ENCODE data around the gene ADCK2. TPM values are rescaled to one million over a fixed set of nuclear protein-coding genes. Genes with fewer than 3 reads are reported as not detected.

Gene ADCK2
- total and polyA plus RNA-seq, 10 of the 15 experiments (the other 5 are each of a cell fraction or from before 2014, with no cell fraction given) = 0.52 to 19.4 (median 13.1) TPM

DNA sequence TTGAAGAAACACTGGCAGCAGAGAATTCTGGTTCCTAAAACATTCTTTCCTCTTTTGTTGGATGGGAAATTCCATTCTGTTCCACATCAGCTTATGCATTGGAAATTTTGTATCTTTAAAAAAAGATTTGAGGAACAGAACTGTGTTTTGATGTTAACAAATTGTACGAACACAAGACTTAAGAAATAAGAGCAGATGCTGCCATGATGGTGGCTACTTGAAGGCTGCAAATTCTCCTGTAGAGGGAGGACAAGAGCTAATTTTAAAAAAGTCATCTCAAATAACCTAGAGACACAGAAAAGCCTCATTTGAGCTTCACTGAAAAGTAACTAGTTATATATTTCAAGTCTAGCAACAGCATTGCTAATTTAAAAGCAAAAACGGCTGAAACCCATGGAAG lies 53.5 kb downstream of the ADCK2 start:
- Histone ChIP-seq H3K27ac (ENCODE audit: control insufficient read depth, insufficient read depth) (no peak overlapping the region), H3K4me2 (ENCODE audit: control insufficient read depth, insufficient read depth) (no peak overlapping the region)
- intact Hi-C loops (cut with micrococcal nuclease; ENCODE audit: unreplicated experiment) = no loop called here

More for the DNA sequence above, 53.5 kb downstream of the ADCK2 start:
- BruUV-seq (replicated peaks) = no TSS peak
- no peaks in the 10 kb centered on the region for H3K4me1 ChIP-seq (ENCODE audit: control insufficient read depth, insufficient read depth, low read length)
- H3K79me2 ChIP-seq (ENCODE audit: control insufficient read depth, insufficient read depth, low read length) = no peaks in the 10 kb centered on the region
- DNase-seq (ENCODE audit: low read depth, low spot score) (no peak), ATAC-seq (no peak), FAIRE-seq (peak; percentile 7)
- H4K20me1 ChIP-seq (ENCODE audit: control insufficient read depth, insufficient read depth) = no peaks in the 10 kb centered on the region; the same call in 1 of the 2 replicates
- RAD21 ChIA-PET (ENCODE audit: unreplicated experiment) = interaction anchor here (0.6 to 1.5 kb wide), 3 partner anchors 50 to 289 kb away, joined by 3 to 5 read pairs (median 3); partner anchors contain the start of gene MRPS33
- SMC1A ChIA-PET (ENCODE audit: uncharacterized antibody, unreplicated experiment) = interaction anchor here (0.6 to 1.3 kb wide), 8 partner anchors 12 to 443 kb away, joined by 3 to 5 read pairs (median 4); partner anchors contain the start of gene NDUFB2
- 72% methylated on average over 2 of the region's 2 CpGs for WGBS (ENCODE audit: insufficient coverage, insufficient replicate concordance, low lambda C conversion rate, missing lambda C conversion rate)
- in situ Hi-C loops (cut with MboI) = no loop called here
- H3K27me3 ChIP-seq (replicated peaks in 1 of 2; ENCODE audit: control insufficient read depth in 2 of 2, insufficient read depth in 2 of 2, low read length in 1 of 2) = no peaks in the 10 kb centered on the region
- POLR2A ChIA-PET = interaction anchor here (0.6 kb wide), 1 partner anchor 387 kb away, joined by 4 read pairs; no protein-coding TSS in a partner anchor
- TF ChIP-seq MEF2A (IDR thresholded peaks at IDR 0.05; ENCODE audit: insufficient read depth, low read depth, low read length) (no peak), BRCA1 (IDR thresholded peaks at IDR 0.05; ENCODE audit: low read depth, low read length) (no peak), SPI1 (IDR thresholded peaks at IDR 0.05; ENCODE audit: borderline replicate concordance, insufficient read depth, low read depth, low read length) (no peak), SMARCA5 (IDR thresholded peaks at IDR 0.05) (no peak), YY1 (IDR thresholded peaks at IDR 0.05; ENCODE audit: low read depth, low read length) (0 out of 2 replicates have a peak, but pooled peaks have one; percentile 11), SMC3 (IDR thresholded peaks at IDR 0.05; ENCODE audit: borderline replicate concordance, low read length) (peak; percentile 17; the same call in 1 of the 2 replicates), RAD21 (IDR thresholded peaks at IDR 0.05; ENCODE audit: insufficient read depth, low read depth, low read length) (peak; percentile 34; the same call in 1 of the 2 replicates), MEF2B (IDR thresholded peaks at IDR 0.05; ENCODE audit: partially characterized antibody, poor library complexity, severe bottlenecking) (no peak), ZBED1 (IDR thresholded peaks at IDR 0.05; ENCODE audit: borderline replicate concordance) (no peak), HDAC6 (IDR thresholded peaks at IDR 0.05; ENCODE audit: unreplicated experiment) (no peak), BMI1 (IDR thresholded peaks at IDR 0.05; ENCODE audit: borderline replicate concordance) (no peak), NFYA (IDR thresholded peaks at IDR 0.05; ENCODE audit: borderline replicate concordance, low read depth, low read length) (no peak)
- TF ChIP-seq, protein P1, sequence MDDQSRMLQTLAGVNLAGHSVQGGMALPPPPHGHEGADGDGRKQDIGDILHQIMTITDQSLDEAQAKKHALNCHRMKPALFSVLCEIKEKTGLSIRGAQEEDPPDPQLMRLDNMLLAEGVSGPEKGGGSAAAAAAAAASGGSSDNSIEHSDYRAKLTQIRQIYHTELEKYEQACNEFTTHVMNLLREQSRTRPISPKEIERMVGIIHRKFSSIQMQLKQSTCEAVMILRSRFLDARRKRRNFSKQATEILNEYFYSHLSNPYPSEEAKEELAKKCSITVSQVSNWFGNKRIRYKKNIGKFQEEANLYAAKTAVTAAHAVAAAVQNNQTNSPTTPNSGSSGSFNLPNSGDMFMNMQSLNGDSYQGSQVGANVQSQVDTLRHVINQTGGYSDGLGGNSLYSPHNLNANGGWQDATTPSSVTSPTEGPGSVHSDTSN (IDR thresholded peaks at IDR 0.05; ENCODE audit: insufficient replicate concordance, low read depth, low read length) = no peak
- TF ChIP-seq, protein P2, sequence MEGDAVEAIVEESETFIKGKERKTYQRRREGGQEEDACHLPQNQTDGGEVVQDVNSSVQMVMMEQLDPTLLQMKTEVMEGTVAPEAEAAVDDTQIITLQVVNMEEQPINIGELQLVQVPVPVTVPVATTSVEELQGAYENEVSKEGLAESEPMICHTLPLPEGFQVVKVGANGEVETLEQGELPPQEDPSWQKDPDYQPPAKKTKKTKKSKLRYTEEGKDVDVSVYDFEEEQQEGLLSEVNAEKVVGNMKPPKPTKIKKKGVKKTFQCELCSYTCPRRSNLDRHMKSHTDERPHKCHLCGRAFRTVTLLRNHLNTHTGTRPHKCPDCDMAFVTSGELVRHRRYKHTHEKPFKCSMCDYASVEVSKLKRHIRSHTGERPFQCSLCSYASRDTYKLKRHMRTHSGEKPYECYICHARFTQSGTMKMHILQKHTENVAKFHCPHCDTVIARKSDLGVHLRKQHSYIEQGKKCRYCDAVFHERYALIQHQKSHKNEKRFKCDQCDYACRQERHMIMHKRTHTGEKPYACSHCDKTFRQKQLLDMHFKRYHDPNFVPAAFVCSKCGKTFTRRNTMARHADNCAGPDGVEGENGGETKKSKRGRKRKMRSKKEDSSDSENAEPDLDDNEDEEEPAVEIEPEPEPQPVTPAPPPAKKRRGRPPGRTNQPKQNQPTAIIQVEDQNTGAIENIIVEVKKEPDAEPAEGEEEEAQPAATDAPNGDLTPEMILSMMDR (IDR thresholded peaks at IDR 0.05 in 2 of 3, conservative IDR thresholded peaks at IDR 0.05 in 1 of 3; ENCODE audit: control insufficient read depth in 2 of 3, extremely low read depth in 1 of 3, insufficient read depth in 1 of 3, low read depth in 3 of 3, low read length in 3 of 3) = peak; percentile 16 to 31 (median 29); a peak in 4 of 6 replicates
- TF ChIP-seq, protein P3, sequence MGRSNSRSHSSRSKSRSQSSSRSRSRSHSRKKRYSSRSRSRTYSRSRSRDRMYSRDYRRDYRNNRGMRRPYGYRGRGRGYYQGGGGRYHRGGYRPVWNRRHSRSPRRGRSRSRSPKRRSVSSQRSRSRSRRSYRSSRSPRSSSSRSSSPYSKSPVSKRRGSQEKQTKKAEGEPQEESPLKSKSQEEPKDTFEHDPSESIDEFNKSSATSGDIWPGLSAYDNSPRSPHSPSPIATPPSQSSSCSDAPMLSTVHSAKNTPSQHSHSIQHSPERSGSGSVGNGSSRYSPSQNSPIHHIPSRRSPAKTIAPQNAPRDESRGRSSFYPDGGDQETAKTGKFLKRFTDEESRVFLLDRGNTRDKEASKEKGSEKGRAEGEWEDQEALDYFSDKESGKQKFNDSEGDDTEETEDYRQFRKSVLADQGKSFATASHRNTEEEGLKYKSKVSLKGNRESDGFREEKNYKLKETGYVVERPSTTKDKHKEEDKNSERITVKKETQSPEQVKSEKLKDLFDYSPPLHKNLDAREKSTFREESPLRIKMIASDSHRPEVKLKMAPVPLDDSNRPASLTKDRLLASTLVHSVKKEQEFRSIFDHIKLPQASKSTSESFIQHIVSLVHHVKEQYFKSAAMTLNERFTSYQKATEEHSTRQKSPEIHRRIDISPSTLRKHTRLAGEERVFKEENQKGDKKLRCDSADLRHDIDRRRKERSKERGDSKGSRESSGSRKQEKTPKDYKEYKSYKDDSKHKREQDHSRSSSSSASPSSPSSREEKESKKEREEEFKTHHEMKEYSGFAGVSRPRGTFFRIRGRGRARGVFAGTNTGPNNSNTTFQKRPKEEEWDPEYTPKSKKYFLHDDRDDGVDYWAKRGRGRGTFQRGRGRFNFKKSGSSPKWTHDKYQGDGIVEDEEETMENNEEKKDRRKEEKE (IDR thresholded peaks at IDR 0.05) = no peak
- H2AFZ ChIP-seq (ENCODE audit: control insufficient read depth, low read depth, low read length) = no peak overlapping the region
- CTCF ChIA-PET = interaction anchor here (0.6 to 1.9 kb wide), 8 partner anchors 9 to 1036 kb away, joined by 3 to 10 read pairs (median 5); partner anchors contain the start of gene MRPS33
- no peaks in the 10 kb centered on the region for H3K9me3 ChIP-seq (replicated peaks; ENCODE audit: control insufficient read depth, insufficient read depth, low read length)
- H3K4me3 ChIP-seq = no peak overlapping the region
- H3K36me3 ChIP-seq (ENCODE audit: control insufficient read depth in 2 of 2, insufficient read depth in 2 of 2, low read length in 1 of 2) = no peaks in the 10 kb centered on the region
- H3K9ac ChIP-seq (ENCODE audit: control insufficient read depth, insufficient read depth, low read length) = no peak overlapping the region

Data from GM12878 (cell line).